A549 treated with Mapracorat at 1 μM for 4 hours (cell line): ENCODE results near the gene C1orf216. TPM values are rescaled to one million over a fixed set of nuclear protein-coding genes. Genes with fewer than 3 reads are reported as not detected.

Source experiments
- total RNA-seq: library from RNA; stranded (reverse); fragments of 200-300 nt; extraction: Qiagen RNA extraction; gene quantifications from 5 replicates; pipeline ENCODE4 v1.2.3, GENCODE V29; 2022

C1orf216 gene
- 12.9 to 14.8 TPM (median 14.2 TPM) in 5 replicates for total RNA-seq

GRCh38 chr1:35718492-35719336 lies at the start of gene C1orf216:
C1orf216 (minus strand) TSS chr1:35718884; CDS start chr1:35716321, 2,563 bp downstream.

Other genes with a start within 250 kb of the C1orf216 start
- gene KIAA0319L, start 161.5 kb downstream of the C1orf216 start, total RNA-seq: 13.7 to 15.8 TPM (median 14.2 TPM) in 5 replicates
- gene NCDN, start 161.1 kb downstream of the C1orf216 start, total RNA-seq: 12.1 to 18.1 TPM (median 16.3 TPM) in 5 replicates
- 0.31 to 0.83 TPM (median 0.58 TPM) in 5 replicates for gene TFAP2E, start 145.6 kb downstream of the C1orf216 start, total RNA-seq
- 85.7 to 104 TPM (median 102 TPM) in 5 replicates for gene PSMB2, start 77.4 kb downstream of the C1orf216 start, total RNA-seq
- 9.1 to 12.8 TPM (median 9.9 TPM) in 5 replicates for gene CLSPN, start 51.1 kb upstream of the C1orf216 start, total RNA-seq
- gene AGO4, start 89.1 kb upstream of the C1orf216 start, total RNA-seq: 3.0 to 5.4 TPM (median 4.8 TPM) in 5 replicates
- 3.0 to 4.5 TPM (median 4.4 TPM) in 5 replicates for gene AGO1, start 164.3 kb upstream of the C1orf216 start, total RNA-seq
- 6.0 to 7.4 TPM (median 7.0 TPM) in 5 replicates for gene AGO3, start 212.2 kb upstream of the C1orf216 start, total RNA-seq